GM13977 (cell line): ENCODE data around the gene ATP10A.

Experiments used
- DNase-seq: peaks from one replicate; pipeline ENCODE4 v3.0.0; 2012; ENCODE audit warnings: low spot score
- CTCF ChIP-seq: IDR thresholded peaks from 2 replicates; pipeline ENCODE4 v1.5.1; 2012; ENCODE audit warnings: mild to moderate bottlenecking, control low read depth; ENCODE audit not compliant: insufficient read depth; ENCODE audit errors: extremely low read depth, missing control alignments
- in situ Hi-C: fragments of 300-500 bp; cut with MboI; formaldehyde crosslinking; loops from one replicate; pipeline ENCODE4 v1.12.0; 2022; ENCODE audit warnings: low sequenced_read_pairs, low pct_unique_long_range_greater_than_20kb, mixed read lengths, inconsistent platforms; ENCODE audit not compliant: unreplicated experiment

Gene ATP10A

GRCh38 chr15:25734680-25735355 lies 128.3 kb downstream of the ATP10A start:
- in situ Hi-C loops = no loop called here
- no peak for DNase-seq
- no peak for TF ChIP-seq CTCF

DNA sequence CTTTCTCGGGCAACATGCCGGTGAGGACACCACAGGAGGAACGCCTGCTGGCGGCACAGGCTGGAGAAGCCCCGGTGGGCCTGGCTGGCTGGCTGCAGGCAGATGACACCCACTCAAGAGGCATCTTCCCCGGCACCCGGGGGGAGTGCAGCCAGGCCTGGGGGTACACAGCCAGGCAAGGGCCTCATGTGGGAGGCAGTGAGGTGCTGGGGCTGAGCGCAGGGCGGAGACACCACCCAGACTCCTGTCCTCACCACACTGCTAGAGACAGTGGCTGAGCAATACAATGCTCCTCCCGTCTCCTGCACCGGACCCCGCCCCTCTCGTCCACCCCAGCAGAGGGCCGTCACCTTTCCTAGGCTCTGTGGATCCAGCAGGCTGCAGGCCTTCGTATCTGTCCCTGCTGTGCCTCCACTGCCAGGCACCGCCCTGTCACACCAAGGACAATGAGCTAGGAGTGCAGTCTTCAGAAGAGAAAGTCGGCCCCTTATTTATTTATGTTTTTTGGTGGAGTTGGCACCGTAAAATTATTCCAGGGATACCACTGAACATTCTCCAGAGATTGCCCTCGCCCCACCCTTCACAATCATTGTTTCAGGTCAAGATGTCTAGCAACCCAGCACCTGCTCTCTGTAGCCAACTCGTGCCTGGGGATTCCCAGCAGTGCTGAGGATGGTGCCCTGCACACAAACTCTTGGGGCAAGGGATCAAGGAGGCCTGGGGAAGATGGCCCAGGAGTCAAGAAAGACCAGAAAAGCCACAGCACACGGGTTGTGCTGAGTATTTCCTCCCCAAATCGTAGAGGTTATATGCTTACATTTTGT lies 129.1 kb downstream of the ATP10A start:
- in situ Hi-C loops = no loop called here
- no peak for DNase-seq
- no peak for TF ChIP-seq CTCF

GRCh38 chr15:25733036-25733855 lies 129.9 kb downstream of the ATP10A start:
- in situ Hi-C loops = no loop called here
- TF ChIP-seq CTCF = no peak
- no peak for DNase-seq

- no peak for DNase-seq
- no peak for TF ChIP-seq CTCF
- in situ Hi-C loops = no loop called here
Observed at GRCh38 chr15:25732191-25732590, 130.9 kb downstream of the ATP10A start.

GRCh38 chr15:25731411-25731810 lies 131.7 kb downstream of the ATP10A start:
- in situ Hi-C loops = no loop called here
- no peak for TF ChIP-seq CTCF
- no peak for DNase-seq

DNA sequence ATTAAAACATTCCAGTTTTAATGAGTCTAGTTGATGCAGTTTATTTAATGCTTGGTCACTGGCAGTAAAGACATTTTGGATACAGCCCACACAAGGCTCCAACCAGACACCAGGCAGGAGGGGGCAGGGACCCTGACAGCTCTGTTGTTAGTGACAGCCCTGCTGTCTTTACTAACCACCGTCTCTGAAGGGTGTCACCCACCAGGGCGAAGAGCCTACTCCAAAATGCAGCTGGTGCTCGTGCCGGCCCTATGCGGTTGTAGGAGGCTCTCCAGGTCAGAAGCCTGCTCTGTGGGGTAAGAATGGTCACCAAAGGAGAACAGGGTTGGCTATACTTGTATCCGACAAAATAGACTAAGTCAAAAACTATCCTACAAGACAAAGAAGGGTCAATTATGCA lies 132.2 kb downstream of the ATP10A start:
- in situ Hi-C loops = no loop called here
- TF ChIP-seq CTCF = no peak
- no peak for DNase-seq
